ENCODE results near the gene ATP6V1G2.

Gene ATP6V1G2

DNA sequence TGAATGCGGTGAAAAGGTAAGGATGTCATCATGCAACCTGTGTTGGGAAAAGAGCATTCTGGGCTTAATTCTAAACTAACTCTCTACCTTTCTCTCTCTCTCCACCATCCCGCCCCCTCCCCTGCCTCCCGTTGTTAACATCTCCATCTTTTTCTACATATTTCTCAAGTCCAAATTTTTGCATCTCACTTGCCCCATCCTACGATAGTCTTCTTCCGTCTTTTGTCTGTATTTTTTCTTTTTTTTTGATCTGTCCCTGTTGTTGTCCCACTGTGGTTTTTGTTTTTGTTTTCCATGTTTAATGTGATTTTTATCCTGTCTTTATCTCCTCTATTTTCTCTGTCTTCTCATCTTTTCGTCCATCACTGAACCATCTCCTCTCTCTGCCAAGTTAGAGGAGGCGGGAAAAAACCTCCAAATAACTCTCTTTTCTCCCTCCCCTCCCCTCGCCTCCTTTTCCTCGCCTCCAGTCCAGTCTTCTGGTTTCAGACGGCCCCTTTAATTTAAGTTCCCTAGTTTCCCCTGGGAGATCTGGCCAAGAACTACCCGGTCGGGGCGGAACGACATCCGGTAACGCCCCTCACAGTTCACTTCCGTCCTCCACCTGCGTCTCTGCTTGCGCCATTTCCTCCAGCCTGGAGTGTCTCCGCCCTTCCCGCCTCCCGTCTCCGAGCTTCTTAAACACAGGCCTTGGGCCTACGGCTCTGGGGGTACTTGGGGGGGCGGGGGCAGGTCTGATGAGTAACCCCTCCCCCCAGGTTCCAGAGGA lies 734 bp upstream of the ATP6V1G2 start, which contains the start of gene NFKBIL1 (continued):
- TF ChIP-seq ZNF580 (tag by site-specific recombination; IDR thresholded peaks at IDR 0.05) (peak; percentile 94), ZFP3 (tag by site-specific recombination; IDR thresholded peaks at IDR 0.05; ENCODE audit: low read depth) (no peak), EGR2 (tag by site-specific recombination; IDR thresholded peaks at IDR 0.05; ENCODE audit: low read depth) (peak; percentile 63), ZNF561 (tag by site-specific recombination; IDR thresholded peaks at IDR 0.05; ENCODE audit: borderline replicate concordance) (peak; percentile 88), ZNF639 (tag by site-specific recombination; IDR thresholded peaks at IDR 0.05) (peak; percentile 91), ZNF19 (tag by site-specific recombination; IDR thresholded peaks at IDR 0.05; ENCODE audit: low read depth) (no peak), ZNF292 (tag by site-specific recombination; IDR thresholded peaks at IDR 0.05; ENCODE audit: borderline replicate concordance, low read depth) (no peak), REST (tag by site-specific recombination; IDR thresholded peaks at IDR 0.05) (peak; percentile 41; the same call in 1 of the 2 replicates), SP7 (tag by site-specific recombination; IDR thresholded peaks at IDR 0.05) (peak; percentile 82), KLF8 (tag by site-specific recombination; IDR thresholded peaks at IDR 0.05) (peak; percentile 99), ZSCAN16 (tag by site-specific recombination; IDR thresholded peaks at IDR 0.05) (peak; percentile 43; the same call in 1 of the 2 replicates)
- TF ChIP-seq, protein P1, sequence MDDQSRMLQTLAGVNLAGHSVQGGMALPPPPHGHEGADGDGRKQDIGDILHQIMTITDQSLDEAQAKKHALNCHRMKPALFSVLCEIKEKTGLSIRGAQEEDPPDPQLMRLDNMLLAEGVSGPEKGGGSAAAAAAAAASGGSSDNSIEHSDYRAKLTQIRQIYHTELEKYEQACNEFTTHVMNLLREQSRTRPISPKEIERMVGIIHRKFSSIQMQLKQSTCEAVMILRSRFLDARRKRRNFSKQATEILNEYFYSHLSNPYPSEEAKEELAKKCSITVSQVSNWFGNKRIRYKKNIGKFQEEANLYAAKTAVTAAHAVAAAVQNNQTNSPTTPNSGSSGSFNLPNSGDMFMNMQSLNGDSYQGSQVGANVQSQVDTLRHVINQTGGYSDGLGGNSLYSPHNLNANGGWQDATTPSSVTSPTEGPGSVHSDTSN (CRISPR knock-in tag; IDR thresholded peaks at IDR 0.05): 0 out of 2 replicates have a peak, but pooled peaks have one; percentile 16
- TF ChIP-seq, protein P2, sequence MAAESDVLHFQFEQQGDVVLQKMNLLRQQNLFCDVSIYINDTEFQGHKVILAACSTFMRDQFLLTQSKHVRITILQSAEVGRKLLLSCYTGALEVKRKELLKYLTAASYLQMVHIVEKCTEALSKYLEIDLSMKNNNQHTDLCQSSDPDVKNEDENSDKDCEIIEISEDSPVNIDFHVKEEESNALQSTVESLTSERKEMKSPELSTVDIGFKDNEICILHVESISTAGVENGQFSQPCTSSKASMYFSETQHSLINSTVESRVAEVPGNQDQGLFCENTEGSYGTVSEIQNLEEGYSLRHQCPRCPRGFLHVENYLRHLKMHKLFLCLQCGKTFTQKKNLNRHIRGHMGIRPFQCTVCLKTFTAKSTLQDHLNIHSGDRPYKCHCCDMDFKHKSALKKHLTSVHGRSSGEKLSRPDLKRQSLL (tag by site-specific recombination; IDR thresholded peaks at IDR 0.05): peak; percentile 35; the same call in 1 of the 2 replicates
- TF ChIP-seq, protein P3, sequence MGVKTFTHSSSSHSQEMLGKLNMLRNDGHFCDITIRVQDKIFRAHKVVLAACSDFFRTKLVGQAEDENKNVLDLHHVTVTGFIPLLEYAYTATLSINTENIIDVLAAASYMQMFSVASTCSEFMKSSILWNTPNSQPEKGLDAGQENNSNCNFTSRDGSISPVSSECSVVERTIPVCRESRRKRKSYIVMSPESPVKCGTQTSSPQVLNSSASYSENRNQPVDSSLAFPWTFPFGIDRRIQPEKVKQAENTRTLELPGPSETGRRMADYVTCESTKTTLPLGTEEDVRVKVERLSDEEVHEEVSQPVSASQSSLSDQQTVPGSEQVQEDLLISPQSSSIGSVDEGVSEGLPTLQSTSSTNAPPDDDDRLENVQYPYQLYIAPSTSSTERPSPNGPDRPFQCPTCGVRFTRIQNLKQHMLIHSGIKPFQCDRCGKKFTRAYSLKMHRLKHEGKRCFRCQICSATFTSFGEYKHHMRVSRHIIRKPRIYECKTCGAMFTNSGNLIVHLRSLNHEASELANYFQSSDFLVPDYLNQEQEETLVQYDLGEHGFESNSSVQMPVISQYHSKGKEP (tag by site-specific recombination; IDR thresholded peaks at IDR 0.05): peak; percentile 67; the same call in 1 of the 2 replicates

GRCh38 chr6:31545291-31545690 lies 1.1 kb downstream of the ATP6V1G2 start:
- TF ChIP-seq ZNF624 (tag by site-specific recombination; IDR thresholded peaks at IDR 0.05) (no peak), SP2 (tag by site-specific recombination; IDR thresholded peaks at IDR 0.05) (peak; percentile 43)
- Histone ChIP-seq H3K36me3 (ENCODE audit: control insufficient read depth in 2 of 2, insufficient read depth in 1 of 2, low read length in 2 of 2) (peaks cover 16 to 32% of the 10 kb centered on the region in 2 experiments; a peak in 2 of 3 replicates), H3K4me3 (ENCODE audit: low read depth, low read length) (no peak overlapping the region), H3K27ac (ENCODE audit: extremely low read depth, low read depth, low read length) (no peak overlapping the region), H3K4me1 (ENCODE audit: control insufficient read depth, insufficient read depth, low read length) (peaks cover 2% of the 10 kb centered on the region; the same call in 1 of the 2 replicates), H3K9me3 (ENCODE audit: control insufficient read depth, insufficient read depth, low read depth, low read length) (no peaks in the 10 kb centered on the region)
- ChIA-PET CTCF (interaction anchor here (1.5 to 13.9 kb wide), 4 partner anchors 37 to 78 kb away, joined by 3 to 431 read pairs (median 35); partner anchors contain the start of genes LST1, LTB and NCR3), POLR2A (interaction anchor here (0.6 to 3.1 kb wide), 2 partner anchors 129 to 282 kb away, joined by 4 to 20 read pairs; partner anchors contain the start of gene HSPA1B)

All from HEK293 (cell line).